HEK293T (cell line): ENCODE results near the gene ELK3.

Source experiments
- ARNT ChIP-seq: fragments of 450-650 bp; IDR thresholded peaks from 2 replicates; pipeline ENCODE4 v1.6.1; 2017; ENCODE audit warnings: mild to moderate bottlenecking
- BHLHE40 ChIP-seq: fragments of 450-650 bp; IDR thresholded peaks from 2 replicates; pipeline ENCODE4 v1.6.1; 2016; ENCODE audit warnings: mild to moderate bottlenecking, moderate library complexity, borderline replicate concordance
- FOXA1 ChIP-seq: fragments of 450-650 bp; IDR thresholded peaks from 2 replicates; pipeline ENCODE4 v1.6.1; 2016; ENCODE audit warnings: mild to moderate bottlenecking
- FOXK2 ChIP-seq: fragments of 450-650 bp; IDR thresholded peaks from 2 replicates; pipeline ENCODE4 v1.6.1; 2016; ENCODE audit warnings: mild to moderate bottlenecking
- FOXM1 ChIP-seq: fragments of 450-650 bp; IDR thresholded peaks from 2 replicates; pipeline ENCODE4 v1.6.1; 2017; ENCODE audit warnings: mild to moderate bottlenecking, borderline replicate concordance
- SP1 ChIP-seq: fragments of 450-650 bp; IDR thresholded peaks from 2 replicates; pipeline ENCODE4 v1.6.1; 2017
- SUZ12 ChIP-seq: fragments of 450-650 bp; IDR thresholded peaks from 2 replicates; pipeline ENCODE4 v1.6.1; 2016; ENCODE audit warnings: mild to moderate bottlenecking
- TARDBP ChIP-seq: fragments of 450-650 bp; IDR thresholded peaks from 2 replicates; pipeline ENCODE4 v1.6.1; 2016

DNA sequence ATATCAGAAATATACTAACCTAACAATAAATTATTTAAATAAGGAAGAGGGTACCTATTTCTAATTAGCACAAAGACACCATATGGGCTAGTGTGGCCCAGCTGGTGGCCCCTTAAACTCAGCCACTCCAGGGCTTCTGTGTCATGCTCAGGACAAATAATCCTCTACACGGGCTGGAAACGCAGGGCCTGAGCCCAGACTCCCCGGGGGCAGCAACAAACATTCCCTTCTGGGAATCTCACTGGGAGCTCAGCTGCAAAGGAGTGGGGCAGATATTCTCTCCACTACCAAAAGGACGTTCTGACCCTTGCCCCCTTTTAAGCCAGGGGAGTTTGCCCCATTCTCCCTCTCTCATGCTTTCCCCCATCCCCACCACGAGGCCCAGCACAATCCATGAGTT, 43.7 kb upstream of the ELK3 start:
- TF ChIP-seq TARDBP: no peak
- TF ChIP-seq ARNT: no peak
- TF ChIP-seq FOXA1: no peak
- no peak for TF ChIP-seq FOXM1
- TF ChIP-seq BHLHE40: no peak
- no peak for TF ChIP-seq FOXK2
- TF ChIP-seq SP1: no peak
- no peak for TF ChIP-seq SUZ12
